SK-N-DZ (cell line): ENCODE measurements around the gene CDC34.
A peak's percentile ranks its signal among the peaks of the same experiment; 100 is the strongest.

ENCODE experiments used
- DNase-seq: peaks from one replicate; pipeline ENCODE4 v3.0.0-alpha.2; 2015; ENCODE audit warnings: low spot score

CDC34 gene

DNA sequence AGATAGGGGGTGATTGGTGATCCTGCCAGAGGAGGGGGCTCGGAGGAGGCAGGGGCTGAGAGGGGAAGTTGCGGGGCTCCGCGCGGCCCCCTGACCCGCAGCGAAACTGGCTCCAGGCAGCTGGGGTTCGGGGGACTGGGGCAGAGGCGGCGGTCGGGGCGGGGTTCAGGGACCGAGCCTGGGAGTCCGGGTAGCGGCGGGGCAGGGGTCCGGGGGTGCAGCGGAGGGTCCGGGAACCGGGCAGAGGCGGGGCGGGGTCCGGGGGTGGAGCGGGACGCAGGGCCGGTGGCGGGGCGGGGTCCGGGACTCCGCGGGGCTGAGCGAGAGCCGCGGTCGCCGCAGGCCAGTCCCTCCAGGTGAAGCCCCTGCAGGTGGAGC lies 34.1 kb upstream of the CDC34 start:
- DNase-seq = no peak

DNA sequence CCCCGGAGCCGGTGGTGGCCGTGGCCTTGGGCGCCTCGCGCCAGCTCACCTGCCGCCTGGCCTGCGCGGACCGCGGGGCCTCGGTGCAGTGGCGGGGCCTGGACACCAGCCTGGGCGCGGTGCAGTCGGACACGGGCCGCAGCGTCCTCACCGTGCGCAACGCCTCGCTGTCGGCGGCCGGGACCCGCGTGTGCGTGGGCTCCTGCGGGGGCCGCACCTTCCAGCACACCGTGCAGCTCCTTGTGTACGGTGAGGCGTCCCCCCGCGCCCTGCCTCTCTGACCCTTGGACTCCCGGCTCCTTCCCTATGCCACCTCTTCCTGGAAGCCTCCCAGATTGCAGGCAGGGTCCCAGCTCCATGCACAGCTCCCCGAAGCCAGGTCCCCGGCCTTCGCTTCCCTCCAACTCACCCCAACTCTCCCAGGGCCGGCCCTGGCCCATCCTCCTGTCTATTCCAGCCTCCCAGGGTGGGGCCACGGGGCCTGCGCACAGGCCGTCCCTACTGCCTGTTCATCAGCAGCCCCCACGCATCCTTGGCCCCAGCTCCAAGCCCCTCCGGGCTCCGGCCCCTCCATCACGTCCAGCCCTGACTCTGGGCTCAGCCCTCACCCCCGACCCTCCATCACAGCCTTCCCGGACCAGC lies 33.6 kb upstream of the CDC34 start:
- DNase-seq = no peak

- DNase-seq = no peak
Measured at GRCh38 chr19:498511-498891, 33.1 kb upstream of the CDC34 start.

GRCh38 chr19:498977-499623 lies 32.5 kb upstream of the CDC34 start:
- DNase-seq = no peak

DNA sequence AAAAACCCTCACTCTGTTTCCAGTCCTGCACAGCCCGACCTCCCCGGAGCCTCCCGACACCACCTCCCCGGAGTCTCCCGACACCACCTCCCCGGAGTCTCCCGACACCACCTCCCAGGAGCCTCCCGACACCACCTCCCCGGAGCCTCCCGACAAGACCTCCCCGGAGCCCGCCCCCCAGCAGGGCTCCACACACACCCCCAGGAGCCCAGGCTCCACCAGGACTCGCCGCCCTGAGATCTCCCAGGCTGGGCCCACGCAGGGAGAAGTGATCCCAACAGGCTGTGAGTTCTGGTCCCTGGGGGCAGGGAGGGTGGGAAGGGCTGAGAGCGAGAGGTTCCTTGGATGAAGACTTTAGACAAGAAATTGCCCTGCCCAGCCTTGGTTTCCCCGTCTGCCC lies 29.9 kb upstream of the CDC34 start:
- no peak for DNase-seq

GRCh38 chr19:504616-505015 lies 26.9 kb upstream of the CDC34 start:
- no peak for DNase-seq

- peak; percentile 100 for DNase-seq
Measured at GRCh38 chr19:506404-507285, 24.9 kb upstream of the CDC34 start.

DNA sequence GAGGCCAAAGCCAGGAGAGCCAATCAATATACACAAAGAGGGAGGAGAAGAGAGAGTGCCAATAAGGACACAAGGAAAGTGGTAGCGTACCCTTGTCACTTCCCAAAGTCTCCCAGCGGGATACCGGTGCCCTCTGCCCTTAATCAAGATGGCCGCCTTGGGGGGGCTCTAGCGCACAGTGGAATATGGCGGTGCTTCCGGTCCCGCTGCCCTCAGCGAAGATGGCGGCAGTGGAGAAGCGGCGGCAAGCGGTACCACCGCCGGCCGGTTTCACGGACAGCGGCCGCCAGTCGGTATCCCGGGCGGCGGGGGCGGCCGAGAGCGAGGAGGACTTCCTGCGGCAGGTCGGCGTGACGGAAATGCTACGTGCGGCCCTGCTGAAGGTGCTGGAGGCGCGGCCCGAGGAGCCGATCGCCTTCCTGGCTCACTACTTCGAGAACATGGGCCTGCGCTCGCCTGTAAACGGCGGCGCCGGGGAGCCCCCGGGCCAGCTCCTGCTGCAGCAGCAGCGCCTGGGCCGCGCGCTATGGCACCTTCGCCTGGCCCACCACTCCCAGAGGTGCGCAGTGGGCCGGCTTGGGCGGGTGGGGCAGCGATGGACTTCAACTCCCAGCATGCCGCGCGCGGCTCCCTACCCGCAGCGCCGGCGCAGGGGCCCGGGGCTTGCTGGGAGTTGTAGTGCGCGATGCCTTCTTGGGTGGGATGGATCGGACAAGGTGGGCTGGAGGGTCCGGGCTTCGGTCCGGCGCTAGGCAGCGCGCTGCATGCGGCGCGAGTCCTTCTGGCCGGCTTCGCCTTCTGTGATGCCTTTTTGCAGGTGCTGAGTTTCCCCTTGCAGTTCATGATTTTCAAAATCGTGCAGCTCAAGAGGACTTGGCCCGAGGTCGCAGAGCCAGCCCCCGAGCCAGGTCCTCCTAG lies 24.0 kb upstream of the CDC34 start, which contains the start of gene TPGS1:
Gene TPGS1 (plus strand): TSS at position 212 of the 918 bp plus-strand sequence. CDS start 10 bp downstream, at position 222.
- peak; percentile 85 for DNase-seq

- DNase-seq = no peak
Measured at GRCh38 chr19:508204-509150, 23.1 kb upstream of the CDC34 start.

DNA sequence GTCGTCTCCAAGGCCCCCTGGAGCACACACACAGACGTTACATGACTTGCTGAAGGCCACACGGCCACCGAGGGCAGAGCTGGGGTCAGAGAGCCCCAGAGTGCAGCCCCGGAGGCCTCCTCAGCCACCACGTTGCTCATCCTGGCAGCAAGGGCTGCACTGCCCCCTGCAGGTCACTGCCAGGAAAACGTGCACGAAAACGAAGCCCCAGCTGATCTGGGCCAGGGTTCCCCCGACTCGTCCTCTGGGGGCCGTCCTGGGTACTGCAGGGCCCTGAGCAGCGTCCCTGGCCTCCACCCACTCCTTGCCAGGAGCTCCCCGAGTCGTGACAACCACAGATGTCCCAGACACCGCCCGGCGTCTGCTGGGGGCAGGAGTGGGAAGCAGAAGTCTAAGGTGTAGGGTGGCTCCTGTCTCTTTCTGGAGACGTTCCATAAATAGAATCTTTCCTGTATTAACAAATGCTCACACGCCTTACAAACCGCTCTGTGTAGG lies 20.9 kb upstream of the CDC34 start:
- DNase-seq = peak; percentile 93

GRCh38 chr19:511101-511851 lies 20.3 kb upstream of the CDC34 start:
- peak; percentile 79 for DNase-seq

DNA sequence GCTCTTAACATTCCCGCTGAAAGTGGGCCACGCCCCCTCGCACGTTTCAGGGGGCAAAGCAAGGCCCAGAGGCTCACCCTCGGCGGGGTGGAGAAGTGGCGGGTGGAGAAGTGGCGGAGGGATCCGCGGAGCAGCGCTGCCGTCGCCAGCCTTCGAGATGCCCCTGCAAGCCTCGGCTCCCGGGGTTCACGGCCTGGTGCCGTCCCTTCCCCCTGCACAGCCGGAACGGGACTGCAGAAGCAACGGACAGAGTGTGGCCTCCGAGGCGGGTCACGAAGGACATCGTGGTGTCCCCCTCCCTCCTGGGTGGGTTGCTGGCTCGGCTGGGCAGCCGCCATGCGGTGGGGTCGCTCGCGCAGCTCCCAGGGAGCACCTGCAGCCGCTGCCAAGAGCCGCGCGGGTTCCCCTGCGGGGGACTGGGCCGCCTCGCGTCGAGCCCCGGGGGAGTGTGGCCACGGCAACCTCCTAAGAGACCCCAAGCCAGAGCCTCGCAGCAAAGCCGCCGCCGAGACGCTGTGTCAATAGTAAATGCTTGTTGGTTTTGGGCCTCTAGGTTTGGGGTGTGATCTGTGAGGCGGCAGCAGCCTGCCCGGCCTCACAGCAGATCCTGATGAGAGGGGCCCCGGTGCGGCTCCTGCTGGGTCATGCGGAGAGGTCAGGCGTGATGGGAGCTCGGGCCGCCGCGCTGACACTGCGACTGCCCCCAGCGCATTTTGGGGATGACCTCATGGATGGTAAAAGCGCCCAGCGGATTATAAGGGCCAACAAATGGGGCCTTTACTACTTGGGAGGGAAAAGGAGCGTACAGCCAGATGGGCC lies 18.8 kb upstream of the CDC34 start:
- DNase-seq = peak; percentile 49

GRCh38 chr19:513368-514165 lies 18.0 kb upstream of the CDC34 start:
- DNase-seq = no peak

- DNase-seq = no peak
Measured at GRCh38 chr19:514166-514663, 17.3 kb upstream of the CDC34 start.

- DNase-seq = peak; percentile 83
Measured at GRCh38 chr19:517721-518597, 13.6 kb upstream of the CDC34 start.

GRCh38 chr19:518598-519231 lies 12.8 kb upstream of the CDC34 start:
- DNase-seq = no peak
